HG02840 (cell line): ENCODE data around the gene SAT1.

Experiments
- ATAC-seq: cut with Tn5 transposase; IDR thresholded peaks from one replicate; pipeline ENCODE4 v1.9.1; 2021; ENCODE audit warnings: mild to moderate bottlenecking, moderate library complexity, moderate number of reproducible peaks; ENCODE audit not compliant: unreplicated experiment, low FRiP score

Gene SAT1

GRCh38 chrX:23804578-23804977, 21.6 kb downstream of the SAT1 start:
- no peak for ATAC-seq

DNA sequence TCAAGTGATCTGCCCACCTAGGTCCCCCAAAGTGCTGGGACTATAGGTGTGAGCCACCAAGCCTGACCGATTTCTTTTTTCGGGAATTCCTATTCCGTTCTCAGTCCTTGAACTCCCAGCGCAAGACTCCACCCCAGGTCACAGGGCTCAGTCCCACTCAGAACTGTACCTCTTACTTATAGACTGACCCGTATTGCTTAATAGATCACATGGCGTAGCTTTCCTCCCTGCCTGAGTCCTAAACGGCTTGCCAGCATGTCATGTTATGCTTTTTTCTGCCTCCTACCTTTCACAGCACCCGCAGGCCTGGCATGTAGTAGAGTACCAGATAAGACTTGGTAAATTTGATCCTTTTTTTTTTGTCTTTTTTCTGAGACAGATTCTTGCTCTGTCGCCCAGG, 22.4 kb downstream of the SAT1 start:
- ATAC-seq = no peak

GRCh38 chrX:23810279-23810678, 27.3 kb downstream of the SAT1 start:
- no peak for ATAC-seq

DNA sequence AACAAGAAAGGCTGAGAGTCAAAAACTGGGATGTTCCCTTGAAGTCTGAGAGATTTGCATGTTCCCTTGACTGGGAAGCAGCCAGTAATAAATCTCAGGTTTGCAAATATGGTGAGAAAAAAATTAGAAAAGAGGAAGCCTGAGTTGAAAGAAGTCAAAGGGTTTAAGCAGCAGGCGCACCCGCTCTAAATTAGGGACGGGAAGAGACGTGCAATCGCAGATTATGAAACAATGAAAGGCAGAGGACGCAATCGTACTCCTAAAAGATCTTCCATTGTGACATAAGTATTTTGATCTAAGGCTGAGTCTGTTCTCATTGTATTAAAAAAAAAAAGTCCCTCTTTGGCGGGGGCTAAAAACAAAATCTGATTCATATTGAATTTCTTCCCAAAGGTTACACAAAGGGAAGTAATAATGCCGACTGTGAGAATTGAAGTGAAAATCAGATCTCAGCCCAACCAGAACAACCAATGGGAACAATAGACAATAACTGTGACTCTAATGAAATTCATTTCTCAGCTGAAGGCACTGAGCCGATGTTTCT, 28.2 kb downstream of the SAT1 start:
- ATAC-seq = no peak

- no peak for ATAC-seq
Observed at GRCh38 chrX:23811656-23812055, 28.7 kb downstream of the SAT1 start.

DNA sequence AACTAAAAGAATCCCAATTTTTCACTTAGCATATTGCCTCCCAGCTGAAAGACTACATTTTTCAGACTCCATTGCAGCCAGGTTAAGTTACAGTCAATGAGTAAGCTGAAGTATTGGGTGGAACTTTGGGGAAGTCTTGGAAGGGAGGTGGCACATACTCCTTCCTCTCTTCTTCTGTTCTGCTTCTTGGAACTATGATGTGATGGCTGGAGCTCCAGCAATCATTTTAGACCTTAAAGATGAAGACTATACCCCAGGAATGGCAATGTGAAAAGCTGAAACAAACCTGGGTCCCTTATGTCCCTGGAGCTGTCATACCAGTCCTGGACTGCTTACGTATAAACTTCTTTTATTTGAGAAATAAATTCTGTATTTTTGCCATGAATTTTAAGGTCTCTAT, 30.8 kb downstream of the SAT1 start:
- no peak for ATAC-seq

DNA sequence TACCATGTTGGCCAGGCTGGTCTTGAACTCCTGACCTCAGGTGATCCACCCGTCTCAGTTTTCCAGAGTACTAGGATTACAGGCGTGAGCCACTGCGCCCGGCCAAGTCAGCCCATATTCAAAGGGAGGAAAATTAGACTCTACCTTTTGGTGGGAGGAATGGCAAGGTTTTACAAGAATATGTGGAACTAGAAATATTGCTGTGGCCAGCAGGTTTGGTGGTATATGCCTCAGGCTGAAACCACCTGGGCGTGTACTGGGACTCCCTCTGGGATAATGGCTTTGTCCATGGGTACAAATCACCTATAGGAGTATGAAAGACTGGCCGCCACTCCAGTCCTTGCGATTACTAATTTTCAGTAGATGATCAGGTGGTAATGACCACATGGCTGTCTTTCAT, 32.4 kb downstream of the SAT1 start:
- ATAC-seq = no peak

DNA sequence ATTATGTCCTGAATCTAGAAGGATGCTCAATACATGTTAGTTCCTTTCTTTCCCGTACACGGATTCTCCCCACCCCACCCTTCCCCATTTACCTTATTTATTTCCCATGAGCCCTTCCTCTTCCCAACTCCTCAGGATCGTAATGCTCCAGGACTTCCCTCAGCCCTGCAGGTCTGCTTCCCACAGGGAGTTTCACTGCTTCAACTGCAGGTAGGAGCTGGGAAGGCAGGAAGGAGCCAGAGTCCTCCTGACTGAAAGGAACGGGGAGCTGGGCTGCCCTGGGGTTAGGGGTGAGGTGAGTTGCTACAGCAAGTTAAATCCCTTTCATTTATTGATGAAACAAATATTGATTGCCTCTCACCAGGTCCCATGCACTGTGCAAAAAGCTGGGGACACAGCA, 33.2 kb downstream of the SAT1 start:
- ATAC-seq = no peak

GRCh38 chrX:23817979-23818336, 35.0 kb downstream of the SAT1 start:
- no peak for ATAC-seq

DNA sequence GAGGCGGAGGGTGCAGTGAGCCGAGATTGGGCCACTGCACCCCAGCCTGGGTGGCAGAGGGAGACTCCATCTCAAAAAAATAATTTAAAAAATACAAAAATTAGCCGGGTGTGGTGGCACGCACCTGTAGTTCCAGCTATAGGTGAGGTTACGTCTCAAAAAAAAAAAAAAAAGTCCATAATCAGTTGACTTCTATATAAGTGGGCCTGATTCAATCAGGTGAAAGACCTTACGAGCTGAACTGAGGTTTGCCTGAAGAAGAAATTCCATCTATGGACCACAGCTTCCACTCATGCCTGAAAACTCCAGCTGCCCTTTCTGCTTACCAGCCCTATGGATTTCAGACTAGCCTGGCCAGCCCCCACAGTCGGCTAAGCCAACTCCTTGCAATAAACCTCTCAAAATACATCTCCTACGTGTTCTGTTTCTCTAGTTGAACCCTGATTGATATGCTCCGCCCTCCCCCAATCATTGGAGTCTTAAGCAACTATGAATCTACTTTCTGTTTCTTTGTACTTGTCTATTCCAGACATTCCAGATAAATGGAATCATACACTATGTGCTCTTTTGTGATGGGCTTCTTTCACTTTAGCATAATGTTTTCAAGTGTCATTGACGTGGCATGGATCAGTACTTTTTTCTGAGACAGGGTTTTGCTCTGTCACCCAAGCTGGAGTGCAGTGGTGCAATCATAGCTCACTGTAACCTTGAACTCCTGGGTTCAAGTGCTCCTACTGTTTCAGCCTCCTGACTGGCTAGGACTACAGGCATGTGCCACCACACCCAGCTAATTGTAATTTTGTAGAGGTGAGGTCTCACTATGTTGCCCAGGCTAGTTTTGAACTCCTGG, 36.6 kb downstream of the SAT1 start:
- no peak for ATAC-seq

- ATAC-seq = no peak
Observed at GRCh38 chrX:23820235-23820782, 37.3 kb downstream of the SAT1 start.

DNA sequence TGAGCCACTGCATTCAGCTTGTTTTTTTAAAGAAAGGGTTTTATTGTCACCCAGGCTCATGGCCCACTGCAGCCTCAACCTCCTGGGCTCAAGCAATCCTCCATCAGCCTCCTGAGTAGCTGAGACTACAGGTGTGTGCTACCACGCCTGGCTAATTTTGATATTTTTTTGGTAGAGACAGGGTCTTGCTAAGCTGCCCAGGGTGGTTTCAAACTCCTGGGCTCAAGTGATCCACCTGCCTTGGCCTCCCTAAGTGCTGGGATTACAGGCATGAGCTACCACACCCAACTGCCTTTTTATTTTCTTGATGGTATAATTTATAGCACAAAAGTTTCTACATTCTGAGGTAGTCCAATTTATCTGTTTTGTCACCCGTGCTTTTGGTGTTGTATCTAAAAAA, 38.9 kb downstream of the SAT1 start:
- no peak for ATAC-seq

DNA sequence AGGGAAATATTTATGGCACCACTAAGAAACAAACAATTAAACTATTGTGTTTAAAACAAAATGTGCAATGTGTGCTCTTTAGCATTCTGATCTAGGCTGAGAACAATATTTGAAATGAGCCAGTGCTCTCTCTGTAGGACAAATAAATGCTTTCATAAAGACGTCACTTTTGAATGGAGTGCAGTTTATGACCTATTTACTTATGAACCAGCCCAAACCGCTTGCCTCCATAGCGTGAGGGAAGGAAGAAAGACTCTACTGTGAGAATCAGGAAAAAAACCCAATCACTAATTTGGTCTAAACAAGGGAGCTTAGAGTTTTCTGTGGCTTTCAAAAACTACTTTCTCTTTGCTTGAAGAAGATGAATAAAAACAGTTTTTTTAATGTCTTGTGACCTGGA, 39.4 kb downstream of the SAT1 start:
- no peak for ATAC-seq

GRCh38 chrX:23822841-23823240, 39.9 kb downstream of the SAT1 start:
- no peak for ATAC-seq

- ATAC-seq = no peak
Observed at GRCh38 chrX:23825675-23826074, 42.7 kb downstream of the SAT1 start.

DNA sequence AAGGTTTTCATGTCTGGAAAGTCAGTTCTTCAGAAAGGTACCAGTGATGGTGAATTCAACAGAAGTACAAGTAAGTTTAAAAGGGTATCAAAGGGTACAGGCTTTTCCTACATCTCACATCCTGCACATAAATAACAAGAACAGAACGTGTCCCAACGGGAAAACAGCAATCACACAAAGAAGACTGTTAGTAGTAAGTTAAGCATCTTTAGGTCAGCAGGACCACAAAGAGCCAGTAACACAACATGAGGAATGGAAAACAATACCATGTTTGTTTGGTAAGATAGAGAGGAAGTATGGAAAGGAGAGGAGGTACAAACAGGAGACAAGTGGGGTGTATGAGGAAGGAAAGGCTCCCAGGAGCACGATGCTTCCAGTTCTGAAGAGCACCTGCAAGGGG, 43.2 kb downstream of the SAT1 start:
- no peak for ATAC-seq

- no peak for ATAC-seq
Observed at GRCh38 chrX:23826653-23827052, 43.7 kb downstream of the SAT1 start.

- ATAC-seq = no peak
Observed at GRCh38 chrX:23828881-23829280, 45.9 kb downstream of the SAT1 start.

DNA sequence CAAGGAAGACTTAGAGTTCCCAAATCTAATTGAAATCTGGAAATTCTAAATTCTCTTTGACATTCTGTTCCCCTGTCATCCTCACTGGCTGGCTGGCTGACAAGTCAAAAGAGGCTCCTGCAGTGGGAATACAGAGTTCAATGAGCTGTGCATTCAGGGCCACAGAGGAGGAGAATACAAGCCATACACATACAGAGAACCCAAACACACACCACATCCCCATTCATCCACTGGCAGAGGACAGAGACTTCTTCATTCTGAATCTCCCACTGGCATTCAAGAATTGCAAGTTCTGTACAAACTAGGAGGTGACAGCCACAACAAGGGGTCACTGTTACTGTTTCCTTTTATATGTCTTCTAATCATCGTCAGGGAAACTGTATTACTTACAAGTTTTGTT, 49.7 kb downstream of the SAT1 start:
- no peak for ATAC-seq
